Astrocyte of the hippocampus (primary cell): Measurements from ENCODE around the gene ZNF831.

Experiments
- DNase-seq: peaks from one replicate; pipeline ENCODE4 v3.0.0; 2011; ENCODE audit warnings: low read depth, low spot score

ZNF831 gene

GRCh38 chr20:59214073-59214472 is 50.5 kb downstream of the ZNF831 start:
- no peak for DNase-seq

GRCh38 chr20:59214606-59215547 is 51.3 kb downstream of the ZNF831 start:
- DNase-seq = no peak

GRCh38 chr20:59217173-59217572 is 53.6 kb downstream of the ZNF831 start:
- no peak for DNase-seq

GRCh38 chr20:59217794-59218280 is 54.2 kb downstream of the ZNF831 start:
- no peak for DNase-seq

GRCh38 chr20:59219211-59219610 is 55.6 kb downstream of the ZNF831 start:
- no peak for DNase-seq

GRCh38 chr20:59220161-59220560 is 56.5 kb downstream of the ZNF831 start:
- no peak for DNase-seq

- no peak for DNase-seq
Observed at GRCh38 chr20:59221049-59221706, 57.6 kb downstream of the ZNF831 start.

GRCh38 chr20:59221707-59222252 is 58.2 kb downstream of the ZNF831 start:
- no peak for DNase-seq

GRCh38 chr20:59222253-59223181 is 58.9 kb downstream of the ZNF831 start:
- peak; percentile 87 for DNase-seq

GRCh38 chr20:59223182-59223601 is 59.6 kb downstream of the ZNF831 start:
- peak; percentile 12 for DNase-seq

GRCh38 chr20:59223750-59224149 is 60.1 kb downstream of the ZNF831 start:
- DNase-seq = no peak

- no peak for DNase-seq
Observed at GRCh38 chr20:59224236-59224635, 60.6 kb downstream of the ZNF831 start.

- DNase-seq = no peak
Observed at GRCh38 chr20:59230385-59230784, 66.8 kb downstream of the ZNF831 start.

- DNase-seq = no peak
Observed at GRCh38 chr20:59231124-59231804, 67.6 kb downstream of the ZNF831 start.

GRCh38 chr20:59232618-59233017 is 69.0 kb downstream of the ZNF831 start:
- DNase-seq = no peak

GRCh38 chr20:59235226-59235625 is 71.6 kb downstream of the ZNF831 start:
- no peak for DNase-seq

- no peak for DNase-seq
Observed at GRCh38 chr20:59240006-59240405, 76.4 kb downstream of the ZNF831 start.

- DNase-seq = no peak
Observed at GRCh38 chr20:59242714-59243626, 79.3 kb downstream of the ZNF831 start.

- no peak for DNase-seq
Observed at GRCh38 chr20:59246691-59247400, 83.2 kb downstream of the ZNF831 start.
